GM12878 (cell line): ENCODE data around the gene DOCK7. TPM values are rescaled to one million over a fixed set of nuclear protein-coding genes. Genes with fewer than 3 reads are reported as not detected.

ENCODE experiments used
- ATAC-seq: fragments of 200-7000 bp; cut with Tn5 transposase; 3 replicates; pipeline ENCODE4 v1.9.1; 2020; ENCODE audit warnings: mild to moderate bottlenecking, moderate library complexity
- BruUV-seq: library from RNA; stranded (reverse); fragments of 400-500 nt; replicated peaks from 2 replicates; lab custom pipeline; 2021; lab: Mats Ljungman, UMichigan
- CTCF ChIA-PET: fragments of 300-600 bp; sonication (Branson Sonifier 250); formaldehyde crosslinking; extraction: SDS; loops from one replicate; lab custom pipeline; 2021; ENCODE audit warnings: inconsistent platforms; lab: Yijun Ruan, JAX
- POLR2A ChIA-PET: fragments of 350-600 bp; formaldehyde crosslinking; extraction: SDS; loops from one replicate; lab custom pipeline; 2021; ENCODE audit warnings: inconsistent platforms; lab: Charles Lee
- RAD21 ChIA-PET: fragments of 300-600 bp; sonication (Branson Sonifier 250); formaldehyde crosslinking; loops from one replicate; lab custom pipeline; 2023; ENCODE audit warnings: antibody characterized with exemption; ENCODE audit not compliant: unreplicated experiment; lab: Charles Lee
- SMC1A ChIA-PET: fragments of 300-600 bp; sonication (Branson Sonifier 250); formaldehyde crosslinking; loops from one replicate; lab custom pipeline; 2023; ENCODE audit not compliant: unreplicated experiment, uncharacterized antibody; lab: Charles Lee
- DNase-seq: peaks from one replicate; pipeline ENCODE4 v3.0.0-alpha.2; 2011; ENCODE audit warnings: low read depth, low spot score
- FAIRE-seq: peaks from 3 replicates; lab custom pipeline; 2011; peaks lifted over from hg19 to GRCh38; lab: Jason Lieb, UNC
- H2AFZ ChIP-seq: 2 replicates; pipeline ENCODE4 v1.6.0; 2011; ENCODE audit warnings: low read depth, low read length, control low read depth; ENCODE audit not compliant: control insufficient read depth
- H3K27ac ChIP-seq: 2 replicates; pipeline ENCODE4 v1.5.1; 2011; ENCODE audit warnings: control low read depth; ENCODE audit not compliant: control insufficient read depth, insufficient read depth
- H3K27me3 ChIP-seq, 2 experiments: replicated peaks in 1 of 2; 2 replicates each; pipeline versions ENCODE4 v1.6.0 to v1.6.1; 2011; ENCODE audit warnings: low read length in 1 of 2; ENCODE audit not compliant: control insufficient read depth in 2 of 2, insufficient read depth in 2 of 2
- H3K36me3 ChIP-seq, 2 experiments: 2 replicates each; pipeline ENCODE4 v1.5.1; 2011; ENCODE audit warnings: low read length in 1 of 2; ENCODE audit not compliant: control insufficient read depth in 2 of 2, insufficient read depth in 2 of 2
- H3K4me1 ChIP-seq: 2 replicates; pipeline ENCODE4 v1.6.1; 2011; ENCODE audit warnings: mild to moderate bottlenecking, low read length, moderate library complexity, mixed read lengths; ENCODE audit not compliant: control insufficient read depth, insufficient read depth
- H3K4me2 ChIP-seq: 2 replicates; pipeline ENCODE4 v1.6.0; 2011; ENCODE audit warnings: control low read depth; ENCODE audit not compliant: control insufficient read depth, insufficient read depth
- H3K4me3 ChIP-seq: fragments of 200-600 bp; sonication (generic); 2 replicates; pipeline ENCODE4 v1.5.1; 2016
- H3K79me2 ChIP-seq: 2 replicates; pipeline ENCODE4 v1.6.0; 2011; ENCODE audit warnings: low read length; ENCODE audit not compliant: control insufficient read depth, insufficient read depth
- H3K9ac ChIP-seq: 2 replicates; pipeline ENCODE4 v1.8.0; 2011; ENCODE audit warnings: low read length, control low read depth, mixed read lengths; ENCODE audit not compliant: control insufficient read depth, insufficient read depth
- H3K9me3 ChIP-seq: replicated peaks from 3 replicates; pipeline ENCODE4 v1.5.1; 2011; ENCODE audit warnings: mild to moderate bottlenecking, low read length; ENCODE audit not compliant: control insufficient read depth, insufficient read depth
- H4K20me1 ChIP-seq: 2 replicates; pipeline ENCODE4 v1.6.0; 2011; ENCODE audit not compliant: control insufficient read depth, insufficient read depth
- BCL11A ChIP-seq: IDR thresholded peaks from 2 replicates; pipeline ENCODE4 v1.6.1; 2011; ENCODE audit warnings: low read depth, low read length
- EGR1 ChIP-seq, 2 experiments: IDR thresholded peaks; 1 replicate in 1 of 2; 2 replicates in 1 of 2; pipeline ENCODE4 v1.6.1; 2011 to 2012; ENCODE audit warnings: low read depth in 2 of 2, low read length in 2 of 2, borderline replicate concordance in 1 of 2, mild to moderate bottlenecking in 1 of 2, moderate library complexity in 1 of 2
- HDAC2 ChIP-seq: fragments of 200-600 bp; sonication (generic); IDR thresholded peaks from 2 replicates; pipeline ENCODE4 v1.6.1; 2017
- IRF4 ChIP-seq: IDR thresholded peaks from 2 replicates; pipeline ENCODE4 v1.6.1; 2011; ENCODE audit warnings: low read depth, low read length
- KAT2A ChIP-seq: conservative IDR thresholded peaks from 2 replicates; pipeline ENCODE4 v1.6.1; 2011; ENCODE audit warnings: low read depth, low read length; ENCODE audit not compliant: control insufficient read depth
- MEF2B ChIP-seq: fragments of 450-650 bp; IDR thresholded peaks from 2 replicates; pipeline ENCODE4 v1.6.1; 2018; ENCODE audit warnings: mild to moderate bottlenecking, moderate library complexity; ENCODE audit not compliant: partially characterized antibody, poor library complexity, severe bottlenecking
- NFIC ChIP-seq: IDR thresholded peaks from 2 replicates; pipeline ENCODE4 v1.6.1; 2012; ENCODE audit warnings: low read depth, mild to moderate bottlenecking, inconsistent platforms, low read length, moderate library complexity
- NFYA ChIP-seq: IDR thresholded peaks from 2 replicates; pipeline ENCODE4 v1.6.1; 2011; ENCODE audit warnings: low read depth, mild to moderate bottlenecking, low read length, improper control_type of control experiment, borderline replicate concordance
- NR2F1 ChIP-seq: fragments of 450-650 bp; conservative IDR thresholded peaks from 2 replicates; pipeline ENCODE4 v1.6.1; 2017; ENCODE audit warnings: mild to moderate bottlenecking
- RELA ChIP-seq: fragments of 450-650 bp; IDR thresholded peaks from 2 replicates; pipeline ENCODE4 v1.8.0; 2014; ENCODE audit warnings: borderline replicate concordance; ENCODE audit not compliant: partially characterized antibody
- SIN3A ChIP-seq: IDR thresholded peaks from 2 replicates; pipeline ENCODE4 v1.6.1; 2012; ENCODE audit warnings: low read depth, low read length, improper control_type of control experiment
- SMAD5 ChIP-seq: IDR thresholded peaks from 2 replicates; pipeline ENCODE4 v1.6.1; 2016; ENCODE audit warnings: antibody characterized with exemption, low read depth
- YBX1 ChIP-seq: fragments of 450-650 bp; IDR thresholded peaks from 2 replicates; pipeline ENCODE4 v1.6.1; 2016; ENCODE audit warnings: antibody characterized with exemption
- ZBED1 ChIP-seq: IDR thresholded peaks from 2 replicates; pipeline ENCODE4 v1.6.1; 2016; ENCODE audit warnings: borderline replicate concordance
- ZNF274 ChIP-seq: IDR thresholded peaks from one replicate; pipeline ENCODE4 v1.8.0; 2011; ENCODE audit not compliant: insufficient read length, insufficient read depth
- ZNF622 ChIP-seq: fragments of 450-650 bp; IDR thresholded peaks from 2 replicates; pipeline ENCODE4 v1.6.1; 2017; ENCODE audit warnings: mild to moderate bottlenecking, inconsistent platforms
- WGBS: methylation state at CpG from one replicate; pipeline ENCODE4 v1.1.6; 2016; ENCODE audit warnings: low lambda C conversion rate; ENCODE audit not compliant: insufficient replicate concordance, insufficient coverage; ENCODE audit errors: missing lambda C conversion rate; 5-methylcytosine and 5-hydroxymethylcytosine counted together
- in situ Hi-C: fragments of 300-500 bp; cut with MboI; formaldehyde crosslinking; loops from 9 replicates; pipeline ENCODE4 v1.14.3; 2018; ENCODE audit warnings: mixed read lengths
- intact Hi-C: fragments of 100-400 bp; cut with micrococcal nuclease; formaldehyde crosslinking; loops from one replicate; pipeline ENCODE4 v1.14.2; 2022; ENCODE audit not compliant: unreplicated experiment
- polyA plus RNA-seq, 11 experiments: library from polyadenylated mRNA; depleted of rRNA in 4 of 11; unstranded in 6 of 11; stranded (reverse) in 5 of 11; fragments of >200 nt; fragmentation: Nextera tagmentation in 4 of 11; fragmentation: Illumina TruSeq in 1 of 11; extraction: Ambion mirVana in 4 of 11; extraction: Trizol in 1 of 11; gene quantifications; 1 replicate in 1 of 11; 2 replicates in 10 of 11; pipeline versions ENCODE4 v1.2.1 to v1.2.3, GENCODE V29; 2011 to 2016; ENCODE audit warnings: inconsistent platforms in 2 of 11, missing spikeins in 2 of 11, low read depth in 1 of 11
- total RNA-seq, 4 experiments: library from RNA; depleted of rRNA in 3 of 4; stranded (reverse); fragments of >200 nt in 3 of 4; fragmentation: Illumina TruSeq in 1 of 4; extraction: Trizol in 1 of 4; gene quantifications; 2 replicates each; pipeline versions ENCODE4 v1.2.1 to v1.2.3, GENCODE V29; 2013 to 2021
- TF ChIP-seq, protein P1 (sequence below): fragments of 450-650 bp; IDR thresholded peaks from 2 replicates; pipeline ENCODE4 v1.6.1; 2014; ENCODE audit warnings: mild to moderate bottlenecking

DOCK7 gene
- total and polyA plus RNA-seq, 10 of the 15 experiments (the other 5 are each of a cell fraction or from before 2014, with no cell fraction given) = 4.8 to 34.6 (median 26.9) TPM

- BruUV-seq = no TSS peak
These were observed 263.8 kb downstream of the DOCK7 start for GRCh38 chr1:62424411-62424810.

DNA sequence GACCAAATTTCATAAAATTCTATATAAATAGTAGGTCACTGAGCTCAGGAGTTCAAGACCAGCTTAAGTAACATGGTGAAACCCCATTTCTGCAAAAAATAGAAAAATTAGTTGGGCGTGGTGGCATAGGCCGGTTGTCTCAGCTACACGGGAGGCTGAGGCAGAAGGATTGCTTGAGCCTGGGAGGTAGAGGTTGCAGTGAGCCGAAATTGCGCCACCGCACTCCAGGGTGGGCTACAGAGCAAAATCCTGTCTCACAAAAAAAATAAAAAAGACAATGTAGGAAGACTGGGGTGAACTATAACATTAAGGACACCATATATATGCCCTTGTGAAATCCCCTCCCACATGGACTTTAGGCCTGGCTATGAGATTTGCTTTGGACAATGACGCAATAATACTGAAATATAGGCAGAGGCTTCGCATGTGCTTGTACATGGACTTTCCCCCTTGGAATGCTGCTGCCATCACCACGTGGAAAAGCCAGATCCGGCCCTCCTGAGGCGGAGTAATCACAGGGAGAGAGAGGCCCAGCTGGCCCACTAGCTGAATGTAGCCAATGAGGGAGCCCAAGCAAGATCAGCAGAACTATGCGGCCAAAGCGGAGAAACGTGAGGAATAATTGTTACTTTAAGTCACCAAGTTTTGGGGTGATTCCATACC, 264.5 kb downstream of the DOCK7 start:
- DNase-seq = no peak
- POLR2A ChIA-PET = no interaction called here
- intact Hi-C loops (no loop called here), in situ Hi-C loops (no loop called here)
- H3K36me3 ChIP-seq = no peaks in the 10 kb centered on the region
- no TSS peak for BruUV-seq
- no peak for ATAC-seq
- no peaks in the 10 kb centered on the region for H3K27me3 ChIP-seq
- H4K20me1 ChIP-seq = no peaks in the 10 kb centered on the region
- H2AFZ ChIP-seq = no peak overlapping the region
- H3K4me2 ChIP-seq = no peak overlapping the region
- H3K9ac ChIP-seq = no peak overlapping the region
- FAIRE-seq = no peak
- no peak overlapping the region for H3K27ac ChIP-seq
- TF ChIP-seq SMAD5 (no peak), ZNF622 (no peak), KAT2A (no peak), ZBED1 (no peak), BCL11A (no peak), NR2F1 (no peak), ZNF274 (no peak), MEF2B (no peak), EGR1 (IDR thresholded peaks at IDR 0.05; ENCODE audit: borderline replicate concordance in 1 of 2, low read depth in 2 of 2, low read length in 2 of 2) (no peak), HDAC2 (no peak), RELA (no peak), NFYA (no peak), SIN3A (no peak), NFIC (no peak), YBX1 (no peak)
- TF ChIP-seq, protein P1, sequence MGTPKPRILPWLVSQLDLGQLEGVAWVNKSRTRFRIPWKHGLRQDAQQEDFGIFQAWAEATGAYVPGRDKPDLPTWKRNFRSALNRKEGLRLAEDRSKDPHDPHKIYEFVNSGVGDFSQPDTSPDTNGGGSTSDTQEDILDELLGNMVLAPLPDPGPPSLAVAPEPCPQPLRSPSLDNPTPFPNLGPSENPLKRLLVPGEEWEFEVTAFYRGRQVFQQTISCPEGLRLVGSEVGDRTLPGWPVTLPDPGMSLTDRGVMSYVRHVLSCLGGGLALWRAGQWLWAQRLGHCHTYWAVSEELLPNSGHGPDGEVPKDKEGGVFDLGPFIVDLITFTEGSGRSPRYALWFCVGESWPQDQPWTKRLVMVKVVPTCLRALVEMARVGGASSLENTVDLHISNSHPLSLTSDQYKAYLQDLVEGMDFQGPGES = no peak
- SMC1A ChIA-PET = interaction anchor here (1.3 kb wide), 1 partner anchor 321 kb away, joined by 3 read pairs; no protein-coding TSS in a partner anchor
- no peaks in the 10 kb centered on the region for H3K4me1 ChIP-seq
- RAD21 ChIA-PET = interaction anchor here (1.5 kb wide), 1 partner anchor 322 kb away, joined by 3 read pairs; no protein-coding TSS in a partner anchor
- no peak overlapping the region for H3K4me3 ChIP-seq
- H3K9me3 ChIP-seq = no peaks in the 10 kb centered on the region
- 81% methylated on average over 14 of the region's 14 CpGs for WGBS
- CTCF ChIA-PET = no interaction called here
- H3K79me2 ChIP-seq = no peaks in the 10 kb centered on the region

More at GRCh38 chr1:62424411-62424810, 263.8 kb downstream of the DOCK7 start:
- no peak overlapping the region for H3K4me2 ChIP-seq
- RAD21 ChIA-PET = interaction anchor here (1.5 kb wide), 1 partner anchor 321 kb away, joined by 3 read pairs; no protein-coding TSS in a partner anchor
- H3K9me3 ChIP-seq = no peaks in the 10 kb centered on the region
- no peak for TF ChIP-seq IRF4
- H3K27ac ChIP-seq = no peak overlapping the region
- no peak for ATAC-seq
- H4K20me1 ChIP-seq = no peaks in the 10 kb centered on the region
- H3K27me3 ChIP-seq = no peaks in the 10 kb centered on the region
- H3K9ac ChIP-seq = no peak overlapping the region
- 86% methylated on average over 4 of the region's 4 CpGs for WGBS
- no peak overlapping the region for H2AFZ ChIP-seq
- intact Hi-C loops (no loop called here), in situ Hi-C loops (no loop called here)
- no peaks in the 10 kb centered on the region for H3K79me2 ChIP-seq
- no peak for DNase-seq
- POLR2A ChIA-PET = no interaction called here
- H3K36me3 ChIP-seq = no peaks in the 10 kb centered on the region
- FAIRE-seq = no peak
- SMC1A ChIA-PET = interaction anchor here (1.3 to 1.7 kb wide), 3 partner anchors 9 to 321 kb away, joined by 3 to 6 read pairs (median 6); no protein-coding TSS in a partner anchor
- H3K4me1 ChIP-seq = no peaks in the 10 kb centered on the region
- CTCF ChIA-PET = no interaction called here
- no peak overlapping the region for H3K4me3 ChIP-seq
